Natural killer cell (primary cell): Measurements from ENCODE around the gene FHL3. TPM values are rescaled to one million over a fixed set of nuclear protein-coding genes. Genes with fewer than 3 reads are reported as not detected.

Experiments
- ATAC-seq, 3 donors: fragments of 150-1000 bp in 2 of 3; fragments of 200-7000 bp in 1 of 3; cut with Tn5 transposase; 1 replicate in 1 of 3; 2 replicates in 2 of 3; pipeline ENCODE4 v1.10.0; 2021; ENCODE audit warnings: mild to moderate bottlenecking in 2 of 3, moderate library complexity in 2 of 3
- DNase-seq, 2 donors: peaks; one replicate each; pipeline versions ENCODE4 v3.0.0 to v3.0.0-alpha.2; 2013 to 2021; ENCODE audit warnings: mixed read lengths in 1 of 2
- H3K27ac ChIP-seq: one replicate; pipeline ENCODE4 v1.5.1; 2013; ENCODE audit warnings: mild to moderate bottlenecking, low read length
- H3K27me3 ChIP-seq: one replicate; pipeline ENCODE4 v1.6.1; 2013; ENCODE audit warnings: low read length; ENCODE audit not compliant: control insufficient read depth, insufficient read depth
- H3K36me3 ChIP-seq: one replicate; pipeline ENCODE4 v1.6.1; 2013; ENCODE audit warnings: low read length; ENCODE audit not compliant: control insufficient read depth, insufficient read depth
- H3K4me1 ChIP-seq: one replicate; pipeline ENCODE4 v1.6.1; 2013; ENCODE audit warnings: low read length; ENCODE audit not compliant: control insufficient read depth, insufficient read depth
- H3K4me3 ChIP-seq: one replicate; pipeline ENCODE4 v1.5.1; 2013; ENCODE audit warnings: low read length
- H3K9me3 ChIP-seq: one replicate; pipeline ENCODE4 v1.6.1; 2013; ENCODE audit warnings: low read length; ENCODE audit not compliant: control insufficient read depth, insufficient read depth
- H3K27ac Mint-ChIP-seq, 2 donors: one replicate each; pipeline ENCODE4 v1.8.0; 2022; ENCODE audit warnings: mild to moderate bottlenecking in 2 of 2, mixed read lengths in 2 of 2, moderate library complexity in 1 of 2
- H3K27me3 Mint-ChIP-seq, 2 donors: one replicate each; pipeline ENCODE4 v1.8.0; 2022; ENCODE audit warnings: low read depth in 2 of 2, mixed read lengths in 2 of 2
- H3K36me3 Mint-ChIP-seq: one replicate; pipeline ENCODE4 v1.8.0; 2022; ENCODE audit warnings: mixed read lengths
- H3K4me1 Mint-ChIP-seq, 2 donors: one replicate each; pipeline ENCODE4 v1.8.0; 2022; ENCODE audit warnings: mixed read lengths in 2 of 2
- H3K4me3 Mint-ChIP-seq: one replicate; pipeline ENCODE4 v1.8.0; 2022; ENCODE audit warnings: mild to moderate bottlenecking, moderate library complexity, mixed read lengths
- H3K9me3 Mint-ChIP-seq, 2 donors: one replicate each; pipeline ENCODE4 v1.8.0; 2022; ENCODE audit warnings: mixed read lengths in 2 of 2
- WGBS: methylation state at CpG from one replicate; pipeline ENCODE4 v1.1.7; 2013; ENCODE audit warnings: missing lambda C conversion rate; ENCODE audit not compliant: insufficient coverage; 5-methylcytosine and 5-hydroxymethylcytosine counted together
- intact Hi-C: fragments of 100-400 bp; cut with micrococcal nuclease; formaldehyde crosslinking; loops from one replicate; pipeline ENCODE4 v1.14.2; 2022
- total RNA-seq, 4 donors: library from RNA; stranded (reverse); fragments of 120-200 nt in 1 of 4; gene quantifications; one replicate each; pipeline versions ENCODE4 v1.2.3 to v1.2.4, GENCODE V29; 2013 to 2022
- TF ChIP-seq, protein P1 (sequence below): fragments of 200-600 bp; IDR thresholded peaks from one replicate; pipeline ENCODE4 v1.8.0; 2022; ENCODE audit warnings: antibody characterized with exemption

The FHL3 gene
- total RNA-seq, 3 donors from 2014 or later (not counting 1 experiment from before 2014, with no cell fraction given) = 49.3 to 82.6 (median 53.6) TPM

DNA sequence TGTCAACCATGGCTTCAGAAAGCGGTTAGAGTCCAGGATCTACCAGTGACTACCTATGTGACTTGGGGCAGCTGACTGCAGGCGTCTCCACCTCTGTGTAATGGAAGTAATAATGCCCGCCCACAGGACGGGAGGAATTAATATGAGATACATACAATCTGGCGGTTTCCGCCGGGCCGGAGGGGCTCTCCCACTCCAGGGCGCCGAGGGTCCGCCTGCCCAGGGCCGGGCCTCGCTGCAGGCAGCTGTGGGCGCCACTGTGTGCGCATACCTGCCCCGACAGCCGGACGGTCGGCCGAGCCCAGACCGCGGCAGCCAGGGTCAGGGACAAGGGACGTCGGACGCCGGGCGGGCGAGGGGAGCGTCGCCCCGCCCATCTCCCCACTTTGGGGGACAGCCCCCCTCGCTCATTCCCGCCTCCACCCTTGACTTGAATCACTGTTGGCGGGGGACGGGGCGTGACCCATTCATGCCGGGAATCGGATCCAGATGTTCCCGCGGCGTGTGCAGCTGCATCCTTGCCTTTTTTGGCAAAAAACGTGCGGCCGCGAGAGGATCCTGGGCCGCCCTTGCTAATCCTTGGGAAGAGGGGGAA is 9.5 kb downstream of the FHL3 start:
- H3K27ac Mint-ChIP-seq = peak overlapping the region; percentile 77 to 92

DNA sequence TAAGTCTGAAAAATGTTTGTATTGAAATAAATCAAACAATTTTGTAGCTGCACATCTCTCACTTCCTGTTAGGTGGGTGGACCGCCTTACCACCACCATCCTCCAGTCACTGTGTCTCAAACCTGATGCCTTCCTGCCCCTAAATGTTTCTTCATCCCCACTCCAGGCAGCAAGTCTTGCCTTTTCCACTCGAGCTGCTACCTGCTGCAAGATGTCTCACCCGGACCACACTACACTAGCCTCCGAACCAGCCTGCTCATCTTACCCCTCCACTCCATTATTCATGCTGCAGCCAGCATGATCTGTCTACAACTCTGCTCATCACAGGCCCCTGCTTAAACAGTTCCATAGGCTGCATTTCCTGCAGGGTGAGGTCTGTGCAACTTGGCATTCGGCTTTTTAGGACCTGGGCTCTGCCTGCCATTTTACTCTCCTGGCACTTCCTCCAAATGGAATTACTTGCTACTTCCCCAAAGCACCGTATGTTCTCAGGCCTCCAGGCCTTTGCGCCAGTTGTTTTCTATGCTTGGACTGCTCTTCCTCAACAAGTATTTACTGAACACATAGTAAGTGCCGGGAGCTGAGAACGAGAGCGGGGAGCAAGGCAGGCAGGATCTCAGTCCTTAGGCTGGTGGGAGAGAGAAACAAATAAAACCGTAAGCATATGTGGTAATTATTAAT is 10.3 kb downstream of the FHL3 start:
- Histone ChIP-seq H3K4me1 (peaks cover 51% of the 10 kb centered on the region), H3K27ac (peak overlapping the region; percentile 4), H3K4me3 (peak overlapping the region; percentile 6), H3K27me3 (no peaks in the 10 kb centered on the region), H3K9me3 (no peaks in the 10 kb centered on the region), H3K36me3 (peaks cover 26% of the 10 kb centered on the region)
- DNase-seq = peak in 1 of 2 donors; percentile 28
- no peaks in the 10 kb centered on the region for H3K27me3 Mint-ChIP-seq
- H3K4me1 Mint-ChIP-seq = peaks cover 48 to 49% of the 10 kb centered on the region in 2 donors
- H3K9me3 Mint-ChIP-seq = no peaks in the 10 kb centered on the region
- TF ChIP-seq, protein P1, sequence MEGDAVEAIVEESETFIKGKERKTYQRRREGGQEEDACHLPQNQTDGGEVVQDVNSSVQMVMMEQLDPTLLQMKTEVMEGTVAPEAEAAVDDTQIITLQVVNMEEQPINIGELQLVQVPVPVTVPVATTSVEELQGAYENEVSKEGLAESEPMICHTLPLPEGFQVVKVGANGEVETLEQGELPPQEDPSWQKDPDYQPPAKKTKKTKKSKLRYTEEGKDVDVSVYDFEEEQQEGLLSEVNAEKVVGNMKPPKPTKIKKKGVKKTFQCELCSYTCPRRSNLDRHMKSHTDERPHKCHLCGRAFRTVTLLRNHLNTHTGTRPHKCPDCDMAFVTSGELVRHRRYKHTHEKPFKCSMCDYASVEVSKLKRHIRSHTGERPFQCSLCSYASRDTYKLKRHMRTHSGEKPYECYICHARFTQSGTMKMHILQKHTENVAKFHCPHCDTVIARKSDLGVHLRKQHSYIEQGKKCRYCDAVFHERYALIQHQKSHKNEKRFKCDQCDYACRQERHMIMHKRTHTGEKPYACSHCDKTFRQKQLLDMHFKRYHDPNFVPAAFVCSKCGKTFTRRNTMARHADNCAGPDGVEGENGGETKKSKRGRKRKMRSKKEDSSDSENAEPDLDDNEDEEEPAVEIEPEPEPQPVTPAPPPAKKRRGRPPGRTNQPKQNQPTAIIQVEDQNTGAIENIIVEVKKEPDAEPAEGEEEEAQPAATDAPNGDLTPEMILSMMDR = no peak
- peak overlapping the region; percentile 73 for H3K4me3 Mint-ChIP-seq
- intact Hi-C loops = no loop called here
- no peaks in the 10 kb centered on the region for H3K36me3 Mint-ChIP-seq
- H3K27ac Mint-ChIP-seq = peak overlapping the region; percentile 65 to 92
- WGBS = 71% methylated on average over 11 of the region's 11 CpGs
- no peak for ATAC-seq

More for the DNA sequence above, 9.5 kb downstream of the FHL3 start:
- H3K27me3 Mint-ChIP-seq = no peaks in the 10 kb centered on the region
- ATAC-seq (peak in 1 of 3 donors; percentile 61), DNase-seq (no peak)
- Histone ChIP-seq H3K4me1 (peaks cover 53% of the 10 kb centered on the region), H3K36me3 (peaks cover 26% of the 10 kb centered on the region), H3K27ac (peak overlapping the region; percentile 8), H3K4me3 (peak overlapping the region; percentile 27), H3K27me3 (no peaks in the 10 kb centered on the region), H3K9me3 (no peaks in the 10 kb centered on the region)
- TF ChIP-seq, protein P1 = no peak
- peak overlapping the region; percentile 35 for H3K4me3 Mint-ChIP-seq
- peaks cover 52 to 54% of the 10 kb centered on the region in 2 donors for H3K4me1 Mint-ChIP-seq
- no peaks in the 10 kb centered on the region for H3K9me3 Mint-ChIP-seq
- intact Hi-C loops = no loop called here
- 41% methylated on average over 46 of the region's 46 CpGs for WGBS
- H3K36me3 Mint-ChIP-seq = no peaks in the 10 kb centered on the region

- TF ChIP-seq, protein P1 = no peak
- WGBS = under 1% methylated on average over 30 of the region's 30 CpGs
- peak overlapping the region; percentile 99 for H3K4me3 Mint-ChIP-seq
- peak overlapping the region; percentile 93 to 96 for H3K27ac Mint-ChIP-seq
- Histone ChIP-seq H3K9me3 (no peaks in the 10 kb centered on the region), H3K4me3 (peak overlapping the region; percentile 91), H3K36me3 (peaks cover 27% of the 10 kb centered on the region), H3K27ac (peak overlapping the region; percentile 59), H3K4me1 (peaks cover 14% of the 10 kb centered on the region), H3K27me3 (no peaks in the 10 kb centered on the region)
- intact Hi-C loops = no loop called here
- H3K36me3 Mint-ChIP-seq = peaks cover 12% of the 10 kb centered on the region
- peaks cover 22 to 44% of the 10 kb centered on the region in 2 donors for H3K4me1 Mint-ChIP-seq
- no peaks in the 10 kb centered on the region for H3K27me3 Mint-ChIP-seq
- peak; percentile 26 to 48 (median 48) for ATAC-seq
- no peaks in the 10 kb centered on the region for H3K9me3 Mint-ChIP-seq
- peak; percentile 44 to 60 for DNase-seq
Observed at GRCh38 chr1:37989361-37989930, 15.9 kb downstream of the FHL3 start.
